Measurements from ENCODE around the gene IQGAP2.

DNA sequence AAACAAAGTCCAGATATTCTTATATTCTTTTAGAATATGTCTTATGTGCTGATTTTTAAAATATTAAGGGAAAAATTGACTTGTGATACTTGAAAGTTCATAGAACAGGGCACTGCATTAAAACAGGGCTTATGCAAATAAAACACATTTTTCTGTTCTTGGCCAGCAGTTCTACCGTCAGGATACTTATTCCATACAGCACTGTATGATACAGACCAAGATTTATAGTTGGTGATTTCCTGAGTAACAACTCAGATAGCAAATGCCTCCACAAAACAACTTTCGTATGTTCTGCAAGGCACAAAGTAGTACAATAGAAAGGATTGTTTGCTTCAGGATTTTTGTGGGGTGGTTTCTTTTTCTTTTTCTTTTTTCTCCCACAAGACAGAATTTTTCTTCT lies 150.2 kb downstream of the IQGAP2 start:
- TF ChIP-seq, protein P1, sequence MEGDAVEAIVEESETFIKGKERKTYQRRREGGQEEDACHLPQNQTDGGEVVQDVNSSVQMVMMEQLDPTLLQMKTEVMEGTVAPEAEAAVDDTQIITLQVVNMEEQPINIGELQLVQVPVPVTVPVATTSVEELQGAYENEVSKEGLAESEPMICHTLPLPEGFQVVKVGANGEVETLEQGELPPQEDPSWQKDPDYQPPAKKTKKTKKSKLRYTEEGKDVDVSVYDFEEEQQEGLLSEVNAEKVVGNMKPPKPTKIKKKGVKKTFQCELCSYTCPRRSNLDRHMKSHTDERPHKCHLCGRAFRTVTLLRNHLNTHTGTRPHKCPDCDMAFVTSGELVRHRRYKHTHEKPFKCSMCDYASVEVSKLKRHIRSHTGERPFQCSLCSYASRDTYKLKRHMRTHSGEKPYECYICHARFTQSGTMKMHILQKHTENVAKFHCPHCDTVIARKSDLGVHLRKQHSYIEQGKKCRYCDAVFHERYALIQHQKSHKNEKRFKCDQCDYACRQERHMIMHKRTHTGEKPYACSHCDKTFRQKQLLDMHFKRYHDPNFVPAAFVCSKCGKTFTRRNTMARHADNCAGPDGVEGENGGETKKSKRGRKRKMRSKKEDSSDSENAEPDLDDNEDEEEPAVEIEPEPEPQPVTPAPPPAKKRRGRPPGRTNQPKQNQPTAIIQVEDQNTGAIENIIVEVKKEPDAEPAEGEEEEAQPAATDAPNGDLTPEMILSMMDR (IDR thresholded peaks at IDR 0.05) = no peak
- TF ChIP-seq, protein P2, sequence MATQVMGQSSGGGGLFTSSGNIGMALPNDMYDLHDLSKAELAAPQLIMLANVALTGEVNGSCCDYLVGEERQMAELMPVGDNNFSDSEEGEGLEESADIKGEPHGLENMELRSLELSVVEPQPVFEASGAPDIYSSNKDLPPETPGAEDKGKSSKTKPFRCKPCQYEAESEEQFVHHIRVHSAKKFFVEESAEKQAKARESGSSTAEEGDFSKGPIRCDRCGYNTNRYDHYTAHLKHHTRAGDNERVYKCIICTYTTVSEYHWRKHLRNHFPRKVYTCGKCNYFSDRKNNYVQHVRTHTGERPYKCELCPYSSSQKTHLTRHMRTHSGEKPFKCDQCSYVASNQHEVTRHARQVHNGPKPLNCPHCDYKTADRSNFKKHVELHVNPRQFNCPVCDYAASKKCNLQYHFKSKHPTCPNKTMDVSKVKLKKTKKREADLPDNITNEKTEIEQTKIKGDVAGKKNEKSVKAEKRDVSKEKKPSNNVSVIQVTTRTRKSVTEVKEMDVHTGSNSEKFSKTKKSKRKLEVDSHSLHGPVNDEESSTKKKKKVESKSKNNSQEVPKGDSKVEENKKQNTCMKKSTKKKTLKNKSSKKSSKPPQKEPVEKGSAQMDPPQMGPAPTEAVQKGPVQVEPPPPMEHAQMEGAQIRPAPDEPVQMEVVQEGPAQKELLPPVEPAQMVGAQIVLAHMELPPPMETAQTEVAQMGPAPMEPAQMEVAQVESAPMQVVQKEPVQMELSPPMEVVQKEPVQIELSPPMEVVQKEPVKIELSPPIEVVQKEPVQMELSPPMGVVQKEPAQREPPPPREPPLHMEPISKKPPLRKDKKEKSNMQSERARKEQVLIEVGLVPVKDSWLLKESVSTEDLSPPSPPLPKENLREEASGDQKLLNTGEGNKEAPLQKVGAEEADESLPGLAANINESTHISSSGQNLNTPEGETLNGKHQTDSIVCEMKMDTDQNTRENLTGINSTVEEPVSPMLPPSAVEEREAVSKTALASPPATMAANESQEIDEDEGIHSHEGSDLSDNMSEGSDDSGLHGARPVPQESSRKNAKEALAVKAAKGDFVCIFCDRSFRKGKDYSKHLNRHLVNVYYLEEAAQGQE (IDR thresholded peaks at IDR 0.05; ENCODE audit: insufficient read depth in 1 of 2, low read depth in 2 of 2, low read length in 1 of 2) = no peak
- no peak for TF ChIP-seq SIN3A (IDR thresholded peaks at IDR 0.05; ENCODE audit: borderline replicate concordance, insufficient read depth, low read depth, low read length)
